ENCODE measurements around the gene ARFGEF2.

- TF ChIP-seq POLR2A (IDR thresholded peaks at IDR 0.05): no peak
- TF ChIP-seq, protein P1, sequence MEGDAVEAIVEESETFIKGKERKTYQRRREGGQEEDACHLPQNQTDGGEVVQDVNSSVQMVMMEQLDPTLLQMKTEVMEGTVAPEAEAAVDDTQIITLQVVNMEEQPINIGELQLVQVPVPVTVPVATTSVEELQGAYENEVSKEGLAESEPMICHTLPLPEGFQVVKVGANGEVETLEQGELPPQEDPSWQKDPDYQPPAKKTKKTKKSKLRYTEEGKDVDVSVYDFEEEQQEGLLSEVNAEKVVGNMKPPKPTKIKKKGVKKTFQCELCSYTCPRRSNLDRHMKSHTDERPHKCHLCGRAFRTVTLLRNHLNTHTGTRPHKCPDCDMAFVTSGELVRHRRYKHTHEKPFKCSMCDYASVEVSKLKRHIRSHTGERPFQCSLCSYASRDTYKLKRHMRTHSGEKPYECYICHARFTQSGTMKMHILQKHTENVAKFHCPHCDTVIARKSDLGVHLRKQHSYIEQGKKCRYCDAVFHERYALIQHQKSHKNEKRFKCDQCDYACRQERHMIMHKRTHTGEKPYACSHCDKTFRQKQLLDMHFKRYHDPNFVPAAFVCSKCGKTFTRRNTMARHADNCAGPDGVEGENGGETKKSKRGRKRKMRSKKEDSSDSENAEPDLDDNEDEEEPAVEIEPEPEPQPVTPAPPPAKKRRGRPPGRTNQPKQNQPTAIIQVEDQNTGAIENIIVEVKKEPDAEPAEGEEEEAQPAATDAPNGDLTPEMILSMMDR (IDR thresholded peaks at IDR 0.05): no peak
These were observed 27.1 kb downstream of the ARFGEF2 start for GRCh38 chr20:48948612-48949011.
